ENCODE measurements around the gene INPP4A. TPM values are rescaled to one million over a fixed set of nuclear protein-coding genes. Genes with fewer than 3 reads are reported as not detected.
A peak's percentile ranks its signal among the peaks of the same experiment; 100 is the strongest.

INPP4A gene
- total and polyA plus RNA-seq, 9 of the 15 experiments (the other 6 are each of a cell fraction or from before 2014, with no cell fraction given): 1.8 to 15.7 (median 8.3) TPM

DNA sequence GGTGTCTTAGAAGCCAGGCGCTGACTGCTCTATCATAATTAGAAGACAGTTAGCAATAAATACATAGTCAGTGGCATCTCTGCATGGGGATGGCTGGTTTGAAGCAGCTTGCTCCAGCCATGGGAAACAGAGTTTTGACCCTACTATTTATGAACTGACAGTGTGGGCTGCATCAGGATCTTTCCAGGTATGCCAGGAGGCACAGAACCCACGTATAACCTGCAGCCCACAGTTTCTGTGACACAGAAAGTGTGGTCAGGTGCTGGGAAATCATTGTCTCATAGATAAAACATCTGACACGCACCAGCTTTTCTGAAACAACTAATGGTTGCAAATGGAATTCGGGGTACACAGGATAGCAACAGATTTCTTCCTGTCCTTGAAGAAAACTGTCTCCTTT is 34.7 kb downstream of the INPP4A start:
- POLR2A ChIA-PET: interaction anchor here (1.4 kb wide), 1 partner anchor 8 kb away, joined by 3 read pairs; no protein-coding TSS in a partner anchor
- no TSS peak for BruUV-seq (replicated peaks)
- intact Hi-C loops (cut with micrococcal nuclease): no loop called here

DNA sequence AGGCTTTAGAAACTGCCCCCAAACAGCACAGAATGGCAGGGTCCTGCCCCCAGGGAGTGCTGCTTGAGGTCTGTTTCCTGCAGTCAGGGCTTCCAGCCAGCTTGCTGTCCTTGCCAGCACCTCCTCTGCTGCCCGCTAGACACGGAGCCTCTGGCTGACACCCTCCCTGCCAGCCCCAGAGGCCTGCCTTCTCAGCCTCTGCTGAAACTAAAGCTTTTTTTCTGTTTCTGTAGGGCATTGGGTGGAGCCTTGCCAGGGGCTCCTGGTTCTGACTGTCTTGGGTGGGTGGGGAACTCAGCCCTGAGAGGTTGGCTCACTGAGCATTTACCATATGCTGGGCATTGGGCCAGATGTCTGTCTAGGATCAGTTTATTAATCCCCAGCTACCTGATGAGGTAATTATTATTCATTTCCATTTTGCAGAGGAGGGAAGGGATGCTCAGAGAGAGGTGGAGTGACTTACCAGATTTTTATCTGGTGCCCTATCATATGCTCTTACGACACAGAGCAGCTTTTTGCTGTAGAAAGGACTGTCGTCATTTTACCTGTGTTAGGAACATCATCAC is 35.4 kb downstream of the INPP4A start:
- DNase-seq (ENCODE audit: extremely low read depth in 1 of 4, low spot score in 3 of 4): no peak

More for the DNA sequence above, 34.7 kb downstream of the INPP4A start:
- ATAC-seq (no peak), FAIRE-seq (no peak), DNase-seq (ENCODE audit: extremely low read depth in 1 of 4, low spot score in 3 of 4) (no peak)
- no peak for TF ChIP-seq KLF10 (CRISPR knock-in tag; IDR thresholded peaks at IDR 0.05)
- TF ChIP-seq GABPB2 (CRISPR knock-in tag; conservative IDR thresholded peaks at IDR 0.05): no peak
- H2AFZ ChIP-seq (ENCODE audit: low read depth, low read length): no peak overlapping the region
- no peak overlapping the region for H3K9ac ChIP-seq (ENCODE audit: insufficient read depth in 1 of 2, low read depth in 2 of 2, low read length in 2 of 2)
- peaks cover 0 to 17% of the 10 kb centered on the region in 2 experiments; a peak in 2 of 5 replicates for H3K4me1 ChIP-seq (replicated peaks in 1 of 2; ENCODE audit: control insufficient read depth in 2 of 2, insufficient read depth in 2 of 2, low read length in 2 of 2)
- CTCF ChIA-PET (ENCODE audit: low intra/inter-chr PET ratio): no interaction called here
- 45% methylated on average over 4 of the region's 4 CpGs for WGBS (ENCODE audit: insufficient coverage, low coverage, missing lambda C conversion rate)
- no peak overlapping the region for H3K27ac ChIP-seq (ENCODE audit: extremely low read depth, low read depth, low read length)
- no peak overlapping the region for H3K4me3 ChIP-seq
- H3K9me3 ChIP-seq (replicated peaks; ENCODE audit: control insufficient read depth, insufficient read depth, low read depth, low read length): no peaks in the 10 kb centered on the region
- no peaks in the 10 kb centered on the region for H3K27me3 ChIP-seq (ENCODE audit: control insufficient read depth in 2 of 2, insufficient read depth in 2 of 2, low read length in 2 of 2)
- H3K79me2 ChIP-seq (ENCODE audit: control insufficient read depth, insufficient read depth, low read length): peaks cover 4% of the 10 kb centered on the region
- in situ Hi-C loops (cut with MboI): no loop called here
- peaks cover 17% of the 10 kb centered on the region for H3K9me1 ChIP-seq (ENCODE audit: control insufficient read depth, insufficient read depth, low read length)
- H3K36me3 ChIP-seq (ENCODE audit: control insufficient read depth, insufficient read depth, low read length): no peaks in the 10 kb centered on the region
- H3K4me2 ChIP-seq (ENCODE audit: insufficient read depth, low read length): no peak overlapping the region
- peaks cover 52% of the 10 kb centered on the region for H4K20me1 ChIP-seq (replicated peaks; ENCODE audit: control insufficient read depth, insufficient read depth, low read length)

More for the DNA sequence above, 35.4 kb downstream of the INPP4A start:
- peaks cover 0 to 17% of the 10 kb centered on the region in 2 experiments; a peak in 2 of 5 replicates for H3K4me1 ChIP-seq (replicated peaks in 1 of 2; ENCODE audit: control insufficient read depth in 2 of 2, insufficient read depth in 2 of 2, low read length in 2 of 2)
- no peaks in the 10 kb centered on the region for H3K9me3 ChIP-seq (replicated peaks; ENCODE audit: control insufficient read depth, insufficient read depth, low read depth, low read length)
- ChIA-PET POLR2A (no interaction called here), CTCF (ENCODE audit: low intra/inter-chr PET ratio) (no interaction called here)
- H3K36me3 ChIP-seq (ENCODE audit: control insufficient read depth, insufficient read depth, low read length): no peaks in the 10 kb centered on the region
- WGBS (ENCODE audit: insufficient coverage, low coverage, missing lambda C conversion rate): 48% methylated on average over 4 of the region's 4 CpGs
- peaks cover 4% of the 10 kb centered on the region for H3K79me2 ChIP-seq (ENCODE audit: control insufficient read depth, insufficient read depth, low read length)
- H4K20me1 ChIP-seq (replicated peaks; ENCODE audit: control insufficient read depth, insufficient read depth, low read length): peaks cover 54% of the 10 kb centered on the region
- no peak overlapping the region for H3K27ac ChIP-seq (ENCODE audit: extremely low read depth, low read depth, low read length)
- TF ChIP-seq, protein P1, sequence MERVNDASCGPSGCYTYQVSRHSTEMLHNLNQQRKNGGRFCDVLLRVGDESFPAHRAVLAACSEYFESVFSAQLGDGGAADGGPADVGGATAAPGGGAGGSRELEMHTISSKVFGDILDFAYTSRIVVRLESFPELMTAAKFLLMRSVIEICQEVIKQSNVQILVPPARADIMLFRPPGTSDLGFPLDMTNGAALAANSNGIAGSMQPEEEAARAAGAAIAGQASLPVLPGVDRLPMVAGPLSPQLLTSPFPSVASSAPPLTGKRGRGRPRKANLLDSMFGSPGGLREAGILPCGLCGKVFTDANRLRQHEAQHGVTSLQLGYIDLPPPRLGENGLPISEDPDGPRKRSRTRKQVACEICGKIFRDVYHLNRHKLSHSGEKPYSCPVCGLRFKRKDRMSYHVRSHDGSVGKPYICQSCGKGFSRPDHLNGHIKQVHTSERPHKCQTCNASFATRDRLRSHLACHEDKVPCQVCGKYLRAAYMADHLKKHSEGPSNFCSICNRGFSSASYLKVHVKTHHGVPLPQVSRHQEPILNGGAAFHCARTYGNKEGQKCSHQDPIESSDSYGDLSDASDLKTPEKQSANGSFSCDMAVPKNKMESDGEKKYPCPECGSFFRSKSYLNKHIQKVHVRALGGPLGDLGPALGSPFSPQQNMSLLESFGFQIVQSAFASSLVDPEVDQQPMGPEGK (CRISPR knock-in tag; IDR thresholded peaks at IDR 0.05; ENCODE audit: borderline replicate concordance): no peak
- TF ChIP-seq EHMT2 (IDR thresholded peaks at IDR 0.05) (no peak), NFE2 (IDR thresholded peaks at IDR 0.05; ENCODE audit: low read depth) (0 out of 2 replicates have a peak, but pooled peaks have one; percentile 10), CEBPB (tag; IDR thresholded peaks at IDR 0.05) (0 out of 2 replicates have a peak, but pooled peaks have one; percentile 16), ZNF444 (CRISPR knock-in tag; IDR thresholded peaks at IDR 0.05) (no peak)
- intact Hi-C loops (cut with micrococcal nuclease) (no loop called here), in situ Hi-C loops (cut with MboI) (no loop called here)
- no peaks in the 10 kb centered on the region for H3K27me3 ChIP-seq (ENCODE audit: control insufficient read depth in 2 of 2, insufficient read depth in 2 of 2, low read length in 2 of 2)
- BruUV-seq (replicated peaks): no TSS peak
- H3K9me1 ChIP-seq (ENCODE audit: control insufficient read depth, insufficient read depth, low read length): peaks cover 17% of the 10 kb centered on the region
- FAIRE-seq (no peak), ATAC-seq (no peak)
- peak overlapping the region in 1 of 2 experiments; percentile 61; a peak in 2 of 4 replicates for H3K9ac ChIP-seq (ENCODE audit: insufficient read depth in 1 of 2, low read depth in 2 of 2, low read length in 2 of 2)
- no peak overlapping the region for H3K4me3 ChIP-seq
- H2AFZ ChIP-seq (ENCODE audit: low read depth, low read length): no peak overlapping the region
- no peak overlapping the region for H3K4me2 ChIP-seq (ENCODE audit: insufficient read depth, low read length)
